Measurements from ENCODE around the gene SNX32.
A peak's percentile ranks its signal among the peaks of the same experiment; 100 is the strongest.

The SNX32 gene

GRCh38 chr11:65887723-65888162 is 54.0 kb downstream of the SNX32 start:
- DNase-seq = peak in 1 of 5 experiments; percentile 44

GRCh38 chr11:65888163-65888814 is 54.5 kb downstream of the SNX32 start, which contains the start of gene FIBP:
Gene FIBP, minus strand, starts transcription at chr11:65888471. Its CDS starts 53 bp downstream, at chr11:65888418.
- DNase-seq = peak; percentile 87 to 98 (median 95)

- DNase-seq = peak; percentile 96 to 98 (median 97)
These were observed 56.8 kb downstream of the SNX32 start, which contains the start of gene CCDC85B for GRCh38 chr11:65890324-65891218. Gene CCDC85B, plus strand, starts transcription at chr11:65890673. Its CDS starts 111 bp downstream, at chr11:65890784.

GRCh38 chr11:65891219-65892136 is 57.7 kb downstream of the SNX32 start:
- DNase-seq = peak in 1 of 5 experiments; percentile 46

GRCh38 chr11:65892137-65892540 is 58.4 kb downstream of the SNX32 start:
- peak in 1 of 5 experiments; percentile 58 for DNase-seq

- no peak for DNase-seq
These were observed 59.0 kb downstream of the SNX32 start for GRCh38 chr11:65892661-65893317.

GRCh38 chr11:65894034-65894591 is 60.4 kb downstream of the SNX32 start:
- DNase-seq = peak in 1 of 5 experiments; percentile 72

GRCh38 chr11:65895482-65895981 is 61.8 kb downstream of the SNX32 start:
- no peak for DNase-seq

- no peak for DNase-seq
These were observed 62.6 kb downstream of the SNX32 start for GRCh38 chr11:65896034-65896999.

- peak in 1 of 5 experiments; percentile 44 for DNase-seq
These were observed 63.3 kb downstream of the SNX32 start for GRCh38 chr11:65897020-65897471.

GRCh38 chr11:65898656-65899355 is 65.0 kb downstream of the SNX32 start:
- DNase-seq = no peak

- DNase-seq = peak in 3 of 5 experiments; percentile 36 to 66 (median 57)
These were observed 65.8 kb downstream of the SNX32 start for GRCh38 chr11:65899356-65900124.

GRCh38 chr11:65900125-65900898 is 66.5 kb downstream of the SNX32 start, which contains the start of gene FOSL1:
Gene FOSL1, minus strand, starts transcription at chr11:65900388. Its CDS starts 49 bp downstream, at chr11:65900339.
- peak; percentile 89 to 95 (median 93) for DNase-seq

- no peak for DNase-seq
These were observed 67.1 kb downstream of the SNX32 start for GRCh38 chr11:65900899-65901180.

- no peak for DNase-seq
These were observed 69.3 kb downstream of the SNX32 start for GRCh38 chr11:65903068-65903481.
